ENCODE results near the gene MAB21L4. TPM values are rescaled to one million over a fixed set of nuclear protein-coding genes. Genes with fewer than 3 reads are reported as not detected.

The MAB21L4 gene
- total RNA-seq, 1 experiment from 2014 or later = not detected

GRCh38 chr2:240871071-240871958, 24.6 kb downstream of the MAB21L4 start:
- no peak overlapping the region for H3K9ac ChIP-seq (ENCODE audit: low read length)
- no peaks in the 10 kb centered on the region for H4K20me1 ChIP-seq (ENCODE audit: insufficient read depth)
- no peak overlapping the region for H2AFZ ChIP-seq (ENCODE audit: low read depth, low read length, poor library complexity, severe bottlenecking)
- H3K4me2 ChIP-seq (ENCODE audit: low read length) = no peak overlapping the region
- no TSS peak for BruUV-seq (replicated peaks)
- H3K27ac ChIP-seq (ENCODE audit: low read depth, low read length) = no peak overlapping the region
- H3K79me2 ChIP-seq (ENCODE audit: insufficient read depth, low read length) = no peaks in the 10 kb centered on the region
- ChIA-PET RAD21 (ENCODE audit: low non-redundant PET in 1 of 2, low total read pairs in 2 of 2, uncharacterized antibody in 2 of 2, unreplicated experiment in 2 of 2) (no interaction called here), CTCF (no interaction called here), POLR2A (no interaction called here)
- H3K4me1 ChIP-seq (ENCODE audit: control insufficient read depth in 1 of 2, insufficient read depth in 2 of 2, low read length in 2 of 2) = no peaks in the 10 kb centered on the region
- TF ChIP-seq EGR1 (IDR thresholded peaks at IDR 0.05; ENCODE audit: low read depth) = no peak
- no peak for TF ChIP-seq SP1 (IDR thresholded peaks at IDR 0.05; ENCODE audit: low read depth)
- no peak for TF ChIP-seq ZNF274 (IDR thresholded peaks at IDR 0.05; ENCODE audit: low read depth, low read length)
- no peak for TF ChIP-seq ZBTB33 (IDR thresholded peaks at IDR 0.05; ENCODE audit: extremely low read depth, insufficient replicate concordance, low read length)
- no peak for TF ChIP-seq CEBPB (IDR thresholded peaks at IDR 0.05; ENCODE audit: low read depth)
- TF ChIP-seq YY1 (IDR thresholded peaks at IDR 0.05; ENCODE audit: extremely low read depth, insufficient replicate concordance, low read depth, low read length) = no peak
- no peak for TF ChIP-seq CTCF (IDR thresholded peaks at IDR 0.05 in 2 of 3, conservative IDR thresholded peaks at IDR 0.05 in 1 of 3; ENCODE audit: borderline replicate concordance in 1 of 3, insufficient read depth in 1 of 3, low read depth in 2 of 3, low read length in 2 of 3)
- no peak for TF ChIP-seq POLR2A (IDR thresholded peaks at IDR 0.05; ENCODE audit: borderline replicate concordance, extremely low read depth, insufficient read depth, insufficient read length)
- TF ChIP-seq SIN3A (IDR thresholded peaks at IDR 0.05; ENCODE audit: low read depth) = no peak
- TF ChIP-seq EZH2phosphoT487 (IDR thresholded peaks at IDR 0.05; ENCODE audit: borderline replicate concordance) = no peak
- TF ChIP-seq ATF3 (IDR thresholded peaks at IDR 0.05) = no peak
- TF ChIP-seq POLR2AphosphoS5 (IDR thresholded peaks at IDR 0.05; ENCODE audit: low read depth, low read length) = no peak
- TF ChIP-seq CBX3 (IDR thresholded peaks at IDR 0.05; ENCODE audit: low read depth) = no peak
- no peak for TF ChIP-seq FOSL1 (IDR thresholded peaks at IDR 0.05; ENCODE audit: low read depth)
- TF ChIP-seq TCF7L2 (IDR thresholded peaks at IDR 0.05; ENCODE audit: borderline replicate concordance, extremely low read depth, insufficient read depth, insufficient read length) = no peak
- TF ChIP-seq ELF1 (IDR thresholded peaks at IDR 0.05; ENCODE audit: borderline replicate concordance, low read depth) = no peak
- no peak for TF ChIP-seq RAD21 (IDR thresholded peaks at IDR 0.05; ENCODE audit: low read depth)
- TF ChIP-seq JUND (IDR thresholded peaks at IDR 0.05) = no peak
- no peak for TF ChIP-seq REST (IDR thresholded peaks at IDR 0.05; ENCODE audit: low read depth)
- H3K9me2 ChIP-seq (ENCODE audit: insufficient read depth) = no peaks in the 10 kb centered on the region
- H3K9me3 ChIP-seq (ENCODE audit: control insufficient read depth in 1 of 2, insufficient read depth in 1 of 2, low read depth in 1 of 2, low read length in 2 of 2) = no peaks in the 10 kb centered on the region
- intact Hi-C loops (cut with micrococcal nuclease) = no loop called here
- H3K36me3 ChIP-seq (ENCODE audit: control insufficient read depth in 1 of 2, insufficient read depth in 2 of 2, low read length in 2 of 2) = no peaks in the 10 kb centered on the region
- no peak overlapping the region for H3K4me3 ChIP-seq (replicated peaks in 1 of 2; ENCODE audit: low read depth in 1 of 2, low read length in 2 of 2)
- DNase-seq (ENCODE audit: low read depth, low spot score) (no peak), ATAC-seq (no peak)
- no peaks in the 10 kb centered on the region for H3K27me3 ChIP-seq (ENCODE audit: insufficient read depth, low read length)
